Fibroblast of the aortic adventitia (primary cell): Measurements from ENCODE around the gene NPTX2. TPM values are rescaled to one million over a fixed set of nuclear protein-coding genes. Genes with fewer than 3 reads are reported as not detected.

Experiments used
- DNase-seq: peaks from one replicate; pipeline ENCODE4 v3.0.0-alpha.2; 2010; ENCODE audit warnings: low read depth
- H3K4me3 ChIP-seq: 2 replicates; pipeline ENCODE4 v1.5.1; 2011; ENCODE audit warnings: low read depth, mild to moderate bottlenecking, control low read depth, low read length, moderate library complexity
- CTCF ChIP-seq: IDR thresholded peaks from 2 replicates; pipeline ENCODE4 v1.5.1; 2011; ENCODE audit warnings: mild to moderate bottlenecking, low read length, control low read depth, inconsistent platforms; ENCODE audit not compliant: insufficient read depth
- total RNA-seq: library from RNA; depleted of rRNA; stranded (reverse); fragments of >200 nt; gene quantifications from 2 replicates; pipeline ENCODE4 v1.2.3, GENCODE V29; 2012; ENCODE audit warnings: low replicate concordance

Gene NPTX2
- total RNA-seq, 1 donor, result 2.5 TPM

- H3K4me3 ChIP-seq, result no peak overlapping the region
- TF ChIP-seq CTCF, result no peak
- no peak for DNase-seq
These were observed 9.7 kb downstream of the NPTX2 start for GRCh38 chr7:98626460-98627412.

GRCh38 chr7:98627413-98627790 is 10.3 kb downstream of the NPTX2 start:
- DNase-seq, result no peak
- no peak overlapping the region for H3K4me3 ChIP-seq
- TF ChIP-seq CTCF, result no peak

GRCh38 chr7:98628418-98628817 is 11.3 kb downstream of the NPTX2 start:
- no peak for DNase-seq
- no peak for TF ChIP-seq CTCF
- no peak overlapping the region for H3K4me3 ChIP-seq

- H3K4me3 ChIP-seq, result no peak overlapping the region
- DNase-seq, result no peak
- no peak for TF ChIP-seq CTCF
These were observed 11.9 kb downstream of the NPTX2 start for GRCh38 chr7:98629001-98629431.

- no peak overlapping the region for H3K4me3 ChIP-seq
- no peak for DNase-seq
- TF ChIP-seq CTCF, result no peak
These were observed 13.1 kb downstream of the NPTX2 start for GRCh38 chr7:98630149-98630548.

GRCh38 chr7:98630770-98631169 is 13.7 kb downstream of the NPTX2 start:
- H3K4me3 ChIP-seq, result no peak overlapping the region
- no peak for TF ChIP-seq CTCF
- DNase-seq, result no peak
